Coronary artery (tissue), 2 donors: Measurements from ENCODE around the gene ENAH.

ENCODE experiments used
- DNase-seq: peaks from one replicate; pipeline ENCODE4 v3.0.0-alpha.2; 2017; ENCODE audit warnings: low spot score
- H3K27ac ChIP-seq, 2 donors: fragments of 200-600 bp; sonication (generic); one replicate each; pipeline ENCODE4 v1.5.1; 2016 to 2019
- H3K4me3 ChIP-seq: fragments of 200-600 bp; sonication (generic); 2 replicates; pipeline ENCODE4 v1.5.1; 2016; ENCODE audit warnings: mild to moderate bottlenecking, moderate library complexity
- CTCF ChIP-seq: fragments of 200-600 bp; sonication (generic); IDR thresholded peaks from one replicate; pipeline ENCODE4 v1.5.1; 2019; ENCODE audit warnings: antibody characterized with exemption

The ENAH gene

GRCh38 chr1:225494789-225495359 is 158.0 kb downstream of the ENAH start:
- DNase-seq = no peak

GRCh38 chr1:225493591-225494246 is 159.2 kb downstream of the ENAH start:
- TF ChIP-seq CTCF = no peak
- Histone ChIP-seq H3K27ac (no peak overlapping the region), H3K4me3 (no peak overlapping the region)
- DNase-seq = no peak

More at GRCh38 chr1:225494789-225495359, 158.0 kb downstream of the ENAH start:
- no peak for TF ChIP-seq CTCF
- Histone ChIP-seq H3K27ac (no peak overlapping the region), H3K4me3 (no peak overlapping the region)

GRCh38 chr1:225488676-225489075 is 164.2 kb downstream of the ENAH start:
- no peak for TF ChIP-seq CTCF
- Histone ChIP-seq H3K27ac (no peak overlapping the region), H3K4me3 (no peak overlapping the region)
- DNase-seq = no peak

GRCh38 chr1:225486856-225487255 is 166.1 kb downstream of the ENAH start:
- DNase-seq = no peak
- no peak for TF ChIP-seq CTCF
- no peak overlapping the region for H3K4me3 ChIP-seq
- H3K27ac ChIP-seq = no peak overlapping the region

- no peak overlapping the region for H3K27ac ChIP-seq
- no peak for DNase-seq
These were observed 166.9 kb downstream of the ENAH start for GRCh38 chr1:225485991-225486530.

GRCh38 chr1:225485226-225485625 is 167.7 kb downstream of the ENAH start:
- DNase-seq = no peak
- Histone ChIP-seq H3K27ac (no peak overlapping the region), H3K4me3 (no peak overlapping the region)
- TF ChIP-seq CTCF = no peak

More at GRCh38 chr1:225485991-225486530, 166.9 kb downstream of the ENAH start:
- no peak for TF ChIP-seq CTCF
- no peak overlapping the region for H3K4me3 ChIP-seq
